Measurements from ENCODE around the gene KCNK5. TPM values are rescaled to one million over a fixed set of nuclear protein-coding genes. Genes with fewer than 3 reads are reported as not detected.

Gene KCNK5
- total RNA-seq, 1 donor from 2014 or later: 10.9 TPM

GRCh38 chr6:39171489-39172376, 57.5 kb downstream of the KCNK5 start:
- Histone ChIP-seq H3K27me3 (ENCODE audit: low read depth) (no peaks in the 10 kb centered on the region), H3K27ac (no peak overlapping the region), H3K9me3 (no peaks in the 10 kb centered on the region), H3K4me1 (no peaks in the 10 kb centered on the region), H3K4me3 (no peak overlapping the region), H3K36me3 (no peaks in the 10 kb centered on the region)
- ATAC-seq: no peak
- TF ChIP-seq, protein P1, sequence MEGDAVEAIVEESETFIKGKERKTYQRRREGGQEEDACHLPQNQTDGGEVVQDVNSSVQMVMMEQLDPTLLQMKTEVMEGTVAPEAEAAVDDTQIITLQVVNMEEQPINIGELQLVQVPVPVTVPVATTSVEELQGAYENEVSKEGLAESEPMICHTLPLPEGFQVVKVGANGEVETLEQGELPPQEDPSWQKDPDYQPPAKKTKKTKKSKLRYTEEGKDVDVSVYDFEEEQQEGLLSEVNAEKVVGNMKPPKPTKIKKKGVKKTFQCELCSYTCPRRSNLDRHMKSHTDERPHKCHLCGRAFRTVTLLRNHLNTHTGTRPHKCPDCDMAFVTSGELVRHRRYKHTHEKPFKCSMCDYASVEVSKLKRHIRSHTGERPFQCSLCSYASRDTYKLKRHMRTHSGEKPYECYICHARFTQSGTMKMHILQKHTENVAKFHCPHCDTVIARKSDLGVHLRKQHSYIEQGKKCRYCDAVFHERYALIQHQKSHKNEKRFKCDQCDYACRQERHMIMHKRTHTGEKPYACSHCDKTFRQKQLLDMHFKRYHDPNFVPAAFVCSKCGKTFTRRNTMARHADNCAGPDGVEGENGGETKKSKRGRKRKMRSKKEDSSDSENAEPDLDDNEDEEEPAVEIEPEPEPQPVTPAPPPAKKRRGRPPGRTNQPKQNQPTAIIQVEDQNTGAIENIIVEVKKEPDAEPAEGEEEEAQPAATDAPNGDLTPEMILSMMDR (IDR thresholded peaks at IDR 0.05): no peak
- intact Hi-C loops (cut with DNase I): no loop called here
- DNase-seq: no peak

DNA sequence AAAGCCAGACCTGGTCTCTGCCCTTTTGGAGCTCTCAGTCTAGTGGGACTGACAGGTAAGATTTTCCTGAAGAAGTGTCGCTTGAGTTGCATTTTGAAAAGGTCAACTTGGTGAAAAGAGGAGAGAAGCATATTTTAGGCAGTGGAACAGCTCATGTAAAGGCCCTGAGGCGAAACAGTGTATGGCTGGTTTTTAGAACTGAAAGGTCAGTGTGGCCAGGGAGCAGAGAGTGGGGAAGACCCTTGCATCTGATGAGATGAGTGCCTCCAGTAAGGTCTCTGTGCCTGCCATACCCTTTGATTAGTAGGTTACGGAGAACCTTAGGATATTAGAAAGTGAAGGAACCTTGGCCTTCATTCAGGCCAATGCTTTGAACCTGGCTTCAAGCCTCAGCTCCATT, 58.4 kb downstream of the KCNK5 start:
- ATAC-seq: no peak
- no peak for DNase-seq
- intact Hi-C loops (cut with DNase I): no loop called here
- Histone ChIP-seq H3K4me1 (peaks cover 3% of the 10 kb centered on the region), H3K27me3 (ENCODE audit: low read depth) (no peaks in the 10 kb centered on the region), H3K4me3 (no peak overlapping the region), H3K36me3 (no peaks in the 10 kb centered on the region), H3K9me3 (no peaks in the 10 kb centered on the region), H3K27ac (no peak overlapping the region)
- TF ChIP-seq, protein P1 (IDR thresholded peaks at IDR 0.05): no peak

GRCh38 chr6:39170389-39170788, 58.9 kb downstream of the KCNK5 start:
- TF ChIP-seq, protein P1 (IDR thresholded peaks at IDR 0.05): no peak
- no peaks in the 10 kb centered on the region for H3K27me3 ChIP-seq (ENCODE audit: low read depth)
- peaks cover 3% of the 10 kb centered on the region for H3K4me1 ChIP-seq
- no peak overlapping the region for H3K27ac ChIP-seq
- no peaks in the 10 kb centered on the region for H3K9me3 ChIP-seq
- no peaks in the 10 kb centered on the region for H3K36me3 ChIP-seq
- H3K4me3 ChIP-seq: no peak overlapping the region
- ATAC-seq: no peak
- intact Hi-C loops (cut with DNase I): no loop called here
- no peak for DNase-seq

DNA sequence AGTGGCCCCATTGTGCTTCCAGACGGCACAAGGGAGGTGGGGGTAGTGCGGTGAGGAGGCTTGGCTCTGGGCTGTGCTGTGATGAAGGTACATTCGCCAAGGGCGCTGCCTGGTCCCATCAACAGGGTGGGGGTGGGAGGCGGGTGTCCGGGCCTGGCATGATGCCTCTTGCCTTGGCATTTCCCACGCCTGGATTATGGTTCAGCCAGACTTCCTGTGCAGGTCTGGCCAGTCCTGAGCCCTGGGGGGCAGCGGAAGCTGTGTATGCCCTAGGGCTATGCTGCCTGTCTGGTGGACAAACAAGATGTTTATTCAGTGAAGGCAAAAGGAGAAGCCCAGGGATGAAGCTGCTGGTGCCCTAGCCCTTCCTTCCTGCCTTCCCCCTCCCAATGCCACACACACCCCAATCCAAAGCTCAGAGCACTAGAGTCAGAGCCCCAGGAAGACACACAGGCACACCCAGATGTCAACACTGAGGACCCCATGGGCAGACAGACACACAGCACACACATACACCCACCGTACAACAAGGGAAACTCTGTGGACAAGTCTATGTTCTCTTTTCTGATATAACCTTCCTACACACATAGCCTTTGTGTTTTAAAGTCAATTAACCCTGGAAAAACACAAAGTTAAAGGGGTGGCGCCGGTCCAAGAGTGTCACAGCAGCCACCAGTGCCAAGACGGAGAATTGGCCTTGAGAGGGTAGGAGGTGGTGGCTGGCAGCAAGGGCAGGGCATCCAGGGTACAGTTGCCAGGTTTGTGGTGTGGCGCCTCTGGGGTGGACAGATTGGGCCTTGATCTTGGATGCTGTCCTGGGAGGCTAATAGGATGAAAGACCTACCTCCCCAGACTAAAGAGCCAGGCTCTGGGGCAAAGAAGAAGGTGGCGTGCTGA, 59.6 kb downstream of the KCNK5 start:
- Histone ChIP-seq H3K4me1 (peaks cover 3% of the 10 kb centered on the region), H3K27ac (no peak overlapping the region), H3K9me3 (no peaks in the 10 kb centered on the region), H3K36me3 (no peaks in the 10 kb centered on the region), H3K27me3 (ENCODE audit: low read depth) (no peaks in the 10 kb centered on the region), H3K4me3 (no peak overlapping the region)
- no peak for DNase-seq
- intact Hi-C loops (cut with DNase I): no loop called here
- TF ChIP-seq, protein P1 (IDR thresholded peaks at IDR 0.05): no peak
- ATAC-seq: peak in 1 of 2 donors; percentile 25

DNA sequence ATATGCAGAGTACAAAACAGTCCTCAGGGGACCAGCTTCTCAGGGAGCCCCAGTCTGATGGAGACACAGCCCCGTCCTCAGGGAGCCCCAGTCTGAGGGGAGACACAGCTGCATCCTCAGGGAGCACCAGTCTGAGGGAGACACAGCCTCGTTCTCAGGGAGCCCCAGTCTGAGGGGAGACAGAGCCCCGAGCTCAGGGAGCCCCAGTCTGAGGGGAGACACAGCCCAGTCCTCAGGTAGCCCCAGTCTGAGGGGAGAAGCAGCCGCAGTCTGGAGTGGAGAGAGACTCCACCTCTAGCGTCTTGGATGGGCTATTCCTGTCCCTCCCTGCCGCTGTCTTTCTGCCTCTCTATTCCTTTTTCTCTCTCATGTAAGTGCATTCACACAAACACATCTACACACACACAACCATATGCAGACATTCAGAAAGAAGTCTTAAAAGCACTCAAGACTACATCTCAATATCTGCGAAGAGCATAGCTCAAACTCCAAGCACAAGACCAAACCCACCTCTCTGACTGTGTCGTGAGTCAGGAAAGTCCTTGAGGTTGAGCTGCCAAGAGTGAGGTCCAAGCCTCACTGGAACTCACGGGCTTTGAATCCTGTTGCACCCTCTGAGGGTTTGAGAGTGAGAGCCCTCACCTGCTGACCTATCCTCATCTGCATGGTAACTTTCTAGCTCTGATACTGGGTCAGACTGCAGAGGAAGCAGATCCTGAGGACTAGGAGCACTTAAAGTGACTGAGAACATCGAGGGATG, 61.2 kb downstream of the KCNK5 start:
- ATAC-seq: no peak
- intact Hi-C loops (cut with DNase I): loop anchor here (2.0 kb wide), 1 partner anchor 135 kb away; no protein-coding TSS in a partner anchor
- no peak for DNase-seq
- no peak overlapping the region for H3K27ac ChIP-seq
- H3K9me3 ChIP-seq: no peaks in the 10 kb centered on the region
- TF ChIP-seq, protein P1 (IDR thresholded peaks at IDR 0.05): no peak
- H3K4me3 ChIP-seq: no peak overlapping the region
- peaks cover 3% of the 10 kb centered on the region for H3K4me1 ChIP-seq
- H3K27me3 ChIP-seq (ENCODE audit: low read depth): no peaks in the 10 kb centered on the region
- H3K36me3 ChIP-seq: no peaks in the 10 kb centered on the region

Data from lower lobe of right lung (tissue), 2 donors.